Transverse colon (tissue), 4 donors: Measurements from ENCODE around the gene CIC. TPM values are rescaled to one million over a fixed set of nuclear protein-coding genes. Genes with fewer than 3 reads are reported as not detected.

Experiments
- DNase-seq: peaks from one replicate; pipeline ENCODE4 v3.0.0-alpha.2; 2019
- H3K27ac ChIP-seq, 4 donors: fragments of 200-600 bp; sonication (generic); 2 replicates each; pipeline ENCODE4 v1.5.1; 2016 to 2018; ENCODE audit warnings: inconsistent platforms in 4 of 4
- H3K27me3 ChIP-seq: fragments of 200-600 bp; sonication (generic); 2 replicates; pipeline ENCODE4 v1.5.1; 2017; ENCODE audit warnings: inconsistent platforms
- H3K36me3 ChIP-seq, 4 donors: fragments of 200-600 bp; sonication (generic); 2 replicates each; pipeline ENCODE4 v1.5.1; 2017 to 2019; ENCODE audit warnings: inconsistent platforms in 4 of 4
- H3K4me1 ChIP-seq, 4 donors: fragments of 200-600 bp; sonication (generic); 2 replicates each; pipeline ENCODE4 v1.5.1; 2017 to 2020; ENCODE audit warnings: inconsistent platforms in 4 of 4
- H3K4me3 ChIP-seq, 4 donors: fragments of 200-600 bp; sonication (generic); 1 replicate in 1 of 4; 2 replicates in 3 of 4; pipeline versions ENCODE4 v1.5.1 to v1.6.1; 2017 to 2019; ENCODE audit warnings: inconsistent platforms in 4 of 4
- H3K9me3 ChIP-seq, 2 donors: fragments of 200-600 bp; sonication (generic); 2 replicates each; pipeline ENCODE4 v1.5.1; 2017 to 2019; ENCODE audit warnings: inconsistent platforms in 2 of 2
- CTCF ChIP-seq, 5 experiments: fragments of 200-600 bp in 3 of 5; fragments of 450-650 bp in 2 of 5; sonication (generic) in 3 of 5; IDR thresholded peaks; 1 replicate in 2 of 5; 2 replicates in 3 of 5; pipeline ENCODE4 v1.5.1; 2016 to 2017; ENCODE audit warnings: antibody characterized with exemption in 5 of 5, inconsistent platforms in 3 of 5, mild to moderate bottlenecking in 2 of 5, moderate library complexity in 1 of 5
- EP300 ChIP-seq: sonication (generic); formaldehyde crosslinking; IDR thresholded peaks from one replicate; pipeline ENCODE4 v1.6.1; 2017; ENCODE audit warnings: antibody characterized with exemption, low read depth
- POLR2A ChIP-seq: fragments of 450-650 bp; IDR thresholded peaks from one replicate; pipeline ENCODE4 v1.6.1; 2016; ENCODE audit warnings: antibody characterized with exemption, mild to moderate bottlenecking, moderate library complexity
- POLR2AphosphoS5 ChIP-seq, 3 donors: sonication (generic); formaldehyde crosslinking; IDR thresholded peaks; one replicate each; pipeline ENCODE4 v1.6.1; 2016; ENCODE audit warnings: antibody characterized with exemption in 3 of 3
- WGBS, 2 donors: methylation state at CpG; one replicate each; pipeline ENCODE4 v1.1.5; 2018; ENCODE audit warnings: low coverage in 1 of 2; 5-methylcytosine and 5-hydroxymethylcytosine counted together
- in situ Hi-C, 4 donors: fragments of 200-750 bp; cut with MboI; loops; one replicate each; pipeline versions ENCODE4 v1.15.0 to v1.15.1; 2017; ENCODE audit warnings: low sequenced_read_pairs in 3 of 4, low pct_ligation_motif_present in 1 of 4, low pct_unique_long_range_greater_than_20kb in 1 of 4
- intact Hi-C: fragments of 100-400 bp; cut with DNase I; formaldehyde crosslinking; loops from one replicate; pipeline ENCODE4 v1.15.1; 2023; ENCODE audit warnings: low total_unique reads
- total RNA-seq, 4 donors: library from RNA; depleted of rRNA; stranded (reverse); fragments of >200 nt; gene quantifications; one replicate each; pipeline ENCODE4 v1.1.0, GENCODE V29; 2016

CIC gene
- total RNA-seq, 4 donors from 2014 or later, result 35.1 to 96.5 (median 43.6) TPM

- in situ Hi-C loops, result no loop called here
- no peak for TF ChIP-seq POLR2A
- TF ChIP-seq CTCF (IDR thresholded peaks at IDR 0.05), result no peak
- no peak for TF ChIP-seq POLR2AphosphoS5 (IDR thresholded peaks at IDR 0.05)
- no peak for TF ChIP-seq EP300
- H3K4me1 ChIP-seq, result peaks cover 31 to 49% (median 43%) of the 10 kb centered on the region in 4 donors
- no peaks in the 10 kb centered on the region for H3K27me3 ChIP-seq
- H3K36me3 ChIP-seq, result peaks cover 0 to 11% (median 3%) of the 10 kb centered on the region in 4 donors
- no peak overlapping the region for H3K4me3 ChIP-seq
- peak overlapping the region in 1 of 4 donors; percentile 24 for H3K27ac ChIP-seq
- no peaks in the 10 kb centered on the region for H3K9me3 ChIP-seq
- DNase-seq, result no peak
- WGBS, 2 donors, result 90 to 100% methylated on average over 3 to 36 of the region's 36 CpGs
- intact Hi-C loops, result no loop called here
These were observed 19.8 kb upstream of the CIC start for GRCh38 chr19:42249149-42249750.

- Histone ChIP-seq H3K27me3 (no peaks in the 10 kb centered on the region), H3K9me3 (no peaks in the 10 kb centered on the region), H3K27ac (peak overlapping the region; percentile 97 to 100 (median 99)), H3K4me3 (no peak overlapping the region), H3K4me1 (peaks cover 31 to 48% (median 43%) of the 10 kb centered on the region in 4 donors), H3K36me3 (peaks cover 0 to 11% (median 3%) of the 10 kb centered on the region in 4 donors)
- 73 to 78% methylated on average over 3 to 6 of the region's 6 CpGs for WGBS, 2 donors
- in situ Hi-C loops (no loop called here), intact Hi-C loops (no loop called here)
- no peak for TF ChIP-seq EP300
- TF ChIP-seq POLR2AphosphoS5 (IDR thresholded peaks at IDR 0.05), result no peak
- TF ChIP-seq POLR2A, result no peak
- TF ChIP-seq CTCF (IDR thresholded peaks at IDR 0.05), result no peak
- no peak for DNase-seq
These were observed 19.3 kb upstream of the CIC start for GRCh38 chr19:42249769-42250168.

- Histone ChIP-seq H3K4me3 (peak overlapping the region in 1 of 4 donors; percentile 13), H3K27me3 (no peaks in the 10 kb centered on the region), H3K9me3 (no peaks in the 10 kb centered on the region), H3K4me1 (peaks cover 31 to 44% (median 38%) of the 10 kb centered on the region in 4 donors), H3K36me3 (peaks cover 0 to 11% (median 3%) of the 10 kb centered on the region in 4 donors), H3K27ac (peak overlapping the region; percentile 97 to 100 (median 99))
- TF ChIP-seq POLR2A (no peak), CTCF (IDR thresholded peaks at IDR 0.05) (no peak), EP300 (no peak), POLR2AphosphoS5 (IDR thresholded peaks at IDR 0.05) (no peak)
- in situ Hi-C loops (no loop called here), intact Hi-C loops (no loop called here)
- 85% methylated on average over 15 of the region's 15 CpGs; no CpG with 5 or more reads in 1 of the 2 donors for WGBS, 2 donors
- no peak for DNase-seq
These were observed 18.8 kb upstream of the CIC start for GRCh38 chr19:42250183-42250665.

- TF ChIP-seq POLR2AphosphoS5 (IDR thresholded peaks at IDR 0.05) (no peak), EP300 (no peak)
- in situ Hi-C loops, result no loop called here
- peak overlapping the region; percentile 97 to 100 (median 99) for H3K27ac ChIP-seq
These were observed 18.2 kb upstream of the CIC start for GRCh38 chr19:42250666-42251531.

More at GRCh38 chr19:42250666-42251531, 18.2 kb upstream of the CIC start:
- peak overlapping the region in 1 of 4 donors; percentile 13 for H3K4me3 ChIP-seq
- H3K9me3 ChIP-seq, result no peaks in the 10 kb centered on the region
- intact Hi-C loops, result no loop called here
- WGBS, 2 donors, result 38 to 60% methylated on average over 5 to 19 of the region's 19 CpGs
- no peak for DNase-seq
- peaks cover 31 to 46% (median 40%) of the 10 kb centered on the region in 4 donors for H3K4me1 ChIP-seq
- H3K27me3 ChIP-seq, result no peaks in the 10 kb centered on the region
- peaks cover 0 to 11% (median 3%) of the 10 kb centered on the region in 4 donors for H3K36me3 ChIP-seq
